Endothelial cell of umbilical vein (primary cell): Measurements from ENCODE around the gene BMPR1A.

Experiments used
- CTCF ChIP-seq, 2 donors: IDR thresholded peaks; 1 replicate in 1 of 2; 2 replicates in 1 of 2; pipeline ENCODE4 v1.5.1; 2011; ENCODE audit warnings: low read length in 2 of 2, mild to moderate bottlenecking in 2 of 2, moderate library complexity in 2 of 2, control low read depth in 1 of 2, inconsistent platforms in 1 of 2, low read depth in 1 of 2; ENCODE audit not compliant: insufficient read depth in 1 of 2; ENCODE audit errors: extremely low read depth in 1 of 2
- EZH2 ChIP-seq: IDR thresholded peaks from 2 replicates; pipeline ENCODE4 v1.6.1; 2012; ENCODE audit warnings: borderline replicate concordance, low read depth, mild to moderate bottlenecking, moderate library complexity, low read length, inconsistent platforms; ENCODE audit not compliant: severe bottlenecking
- FOS ChIP-seq: IDR thresholded peaks from 2 replicates; pipeline ENCODE4 v1.6.1; 2011; ENCODE audit warnings: mild to moderate bottlenecking, low read length, moderate library complexity, borderline replicate concordance; ENCODE audit not compliant: insufficient read depth
- JUN ChIP-seq: IDR thresholded peaks from 2 replicates; pipeline ENCODE4 v1.6.1; 2011; ENCODE audit warnings: borderline replicate concordance, low read depth; ENCODE audit not compliant: insufficient read length, insufficient read depth
- MAX ChIP-seq: IDR thresholded peaks from 2 replicates; pipeline ENCODE4 v1.6.1; 2011; ENCODE audit not compliant: insufficient read depth, insufficient read length
- POLR2A ChIP-seq: IDR thresholded peaks from 2 replicates; pipeline ENCODE4 v1.6.1; 2012; ENCODE audit warnings: low read depth, mild to moderate bottlenecking, control low read depth, low read length
- POLR2AphosphoS5 ChIP-seq: IDR thresholded peaks from 2 replicates; pipeline ENCODE4 v1.6.1; 2012; ENCODE audit warnings: low read depth, mild to moderate bottlenecking, control low read depth, low read length, moderate library complexity; ENCODE audit not compliant: insufficient read depth

- no peak for TF ChIP-seq CTCF (IDR thresholded peaks at IDR 0.05; ENCODE audit: extremely low read depth in 1 of 2, insufficient read depth in 1 of 2, low read depth in 1 of 2, low read length in 2 of 2)
- TF ChIP-seq JUN, result no peak
- TF ChIP-seq MAX, result no peak
- TF ChIP-seq POLR2A, result no peak
- TF ChIP-seq EZH2, result no peak
- TF ChIP-seq FOS, result no peak
- no peak for TF ChIP-seq POLR2AphosphoS5
Observed at GRCh38 chr10:86756511-86757112, at the start of gene BMPR1A.
